WTC11 (cell line): ENCODE measurements around the gene GSG1L2. TPM values are rescaled to one million over a fixed set of nuclear protein-coding genes. Genes with fewer than 3 reads are reported as not detected.

Experiments used
- ATAC-seq: fragments of 200-7000 bp; cut with Tn5 transposase; 2 replicates; pipeline ENCODE4 v1.10.0; 2021; ENCODE audit warnings: mild to moderate bottlenecking, moderate library complexity
- CTCF ChIA-PET: fragments of 300-600 bp; sonication (Branson Sonifier 250); formaldehyde crosslinking; loops from one replicate; lab custom pipeline; 2021; ENCODE audit warnings: antibody characterized with exemption; lab: Charles Lee
- POLR2A ChIA-PET: fragments of 350-600 bp; sonication (Branson Sonifier 250); formaldehyde crosslinking; loops from one replicate; lab custom pipeline; 2021; ENCODE audit warnings: antibody characterized with exemption; lab: Charles Lee
- DNase-seq: peaks from one replicate; pipeline ENCODE4 v3.0.0; 2021; ENCODE audit warnings: low spot score
- H3K27ac Mint-ChIP-seq: 2 replicates; pipeline ENCODE4 v1.8.0; 2021; ENCODE audit warnings: mixed read lengths
- H3K27me3 Mint-ChIP-seq: 2 replicates; pipeline ENCODE4 v1.8.0; 2021; ENCODE audit warnings: low read depth, mild to moderate bottlenecking, moderate library complexity, mixed read lengths
- H3K36me3 Mint-ChIP-seq: 2 replicates; pipeline ENCODE4 v1.8.0; 2021; ENCODE audit warnings: mixed read lengths
- H3K4me1 Mint-ChIP-seq: 2 replicates; pipeline ENCODE4 v1.8.0; 2022; ENCODE audit warnings: mixed read lengths
- H3K4me3 Mint-ChIP-seq: 2 replicates; pipeline ENCODE4 v1.8.0; 2021; ENCODE audit warnings: mild to moderate bottlenecking, moderate library complexity, mixed read lengths
- H3K9me3 Mint-ChIP-seq: 2 replicates; pipeline ENCODE4 v1.8.0; 2021; ENCODE audit warnings: mixed read lengths
- ELF4 ChIP-seq: sonication (generic); formaldehyde crosslinking; IDR thresholded peaks from 2 replicates; pipeline ENCODE4 v1.8.1; 2022; ENCODE audit warnings: low read depth, mild to moderate bottlenecking, moderate library complexity, missing genetic modification reagents
- ESRRA ChIP-seq: sonication (generic); formaldehyde crosslinking; IDR thresholded peaks from 2 replicates; pipeline ENCODE4 v1.8.1; 2022; ENCODE audit warnings: mild to moderate bottlenecking, missing genetic modification reagents, borderline replicate concordance
- FOXJ3 ChIP-seq: sonication (generic); formaldehyde crosslinking; IDR thresholded peaks from 2 replicates; pipeline ENCODE4 v1.9.0; 2021; ENCODE audit warnings: missing genetic modification reagents, mild to moderate bottlenecking, borderline replicate concordance
- FOXK1 ChIP-seq: sonication (generic); formaldehyde crosslinking; IDR thresholded peaks from 2 replicates; pipeline ENCODE4 v1.8.0; 2022; ENCODE audit warnings: mild to moderate bottlenecking, moderate library complexity, missing genetic modification reagents
- GRHL2 ChIP-seq: fragments of 250-450 bp; sonication (Bioruptor Pico); IDR thresholded peaks from 2 replicates; pipeline ENCODE4 v1.8.0; 2022; ENCODE audit warnings: mild to moderate bottlenecking, moderate library complexity; ENCODE audit not compliant: insufficient replicate concordance, severe bottlenecking
- HMGA2 ChIP-seq: fragments of 250-450 bp; sonication (Bioruptor Pico); IDR thresholded peaks from 2 replicates; pipeline ENCODE4 v1.4.0; 2021; ENCODE audit warnings: mild to moderate bottlenecking, moderate library complexity
- IRF2 ChIP-seq: sonication (generic); formaldehyde crosslinking; IDR thresholded peaks from 2 replicates; pipeline ENCODE4 v1.8.0; 2022; ENCODE audit warnings: low read depth, missing genetic modification reagents, borderline replicate concordance
- JAZF1 ChIP-seq: fragments of 250-450 bp; sonication (Bioruptor Pico); IDR thresholded peaks from 2 replicates; pipeline ENCODE4 v1.9.0; 2021; ENCODE audit warnings: moderate library complexity, mild to moderate bottlenecking, inconsistent platforms
- JUN ChIP-seq: sonication (generic); formaldehyde crosslinking; IDR thresholded peaks from 2 replicates; pipeline ENCODE4 v1.8.0; 2023; ENCODE audit warnings: mild to moderate bottlenecking, missing genetic modification reagents
- KAT7 ChIP-seq: sonication (generic); formaldehyde crosslinking; IDR thresholded peaks from 2 replicates; pipeline ENCODE4 v1.8.1; 2023; ENCODE audit warnings: missing genetic modification reagents, mild to moderate bottlenecking, borderline replicate concordance
- NR1H2 ChIP-seq: sonication (generic); formaldehyde crosslinking; IDR thresholded peaks from 2 replicates; pipeline ENCODE4 v1.9.0; 2021; ENCODE audit warnings: mild to moderate bottlenecking, moderate library complexity, missing genetic modification reagents
- TEAD4 ChIP-seq: sonication (generic); formaldehyde crosslinking; IDR thresholded peaks from 2 replicates; pipeline ENCODE4 v1.8.0; 2022; ENCODE audit warnings: mild to moderate bottlenecking, missing genetic modification reagents
- ZBTB21 ChIP-seq: sonication (generic); formaldehyde crosslinking; IDR thresholded peaks from 2 replicates; pipeline ENCODE4 v1.8.1; 2023; ENCODE audit warnings: mild to moderate bottlenecking, missing genetic modification reagents, borderline replicate concordance
- ZNF121 ChIP-seq: sonication (generic); formaldehyde crosslinking; IDR thresholded peaks from 2 replicates; pipeline ENCODE4 v1.8.0; 2023; ENCODE audit warnings: missing genetic modification reagents
- ZNF138 ChIP-seq: sonication (generic); formaldehyde crosslinking; conservative IDR thresholded peaks from 2 replicates; pipeline ENCODE4 v1.8.1; 2022; ENCODE audit warnings: mild to moderate bottlenecking, moderate library complexity, missing genetic modification reagents
- ZNF232 ChIP-seq: sonication (generic); formaldehyde crosslinking; IDR thresholded peaks from 2 replicates; pipeline ENCODE4 v1.8.0; 2022; ENCODE audit warnings: mild to moderate bottlenecking, missing genetic modification reagents
- ZNF263 ChIP-seq: sonication (generic); formaldehyde crosslinking; IDR thresholded peaks from 2 replicates; pipeline ENCODE4 v1.8.1; 2022; ENCODE audit warnings: low read depth, mild to moderate bottlenecking, moderate library complexity, missing genetic modification reagents
- ZNF317 ChIP-seq: sonication (generic); formaldehyde crosslinking; IDR thresholded peaks from 2 replicates; pipeline ENCODE4 v1.8.1; 2023; ENCODE audit warnings: low read depth, mild to moderate bottlenecking, moderate library complexity, missing genetic modification reagents, borderline replicate concordance
- total RNA-seq: library from RNA; stranded (reverse); gene quantifications from 3 replicates; pipeline ENCODE4 v1.2.3, GENCODE V29; 2021
- TF ChIP-seq, protein P1 (sequence below): fragments of 250-450 bp; sonication (Bioruptor Pico); IDR thresholded peaks from 2 replicates; pipeline ENCODE4 v1.8.0; 2021; ENCODE audit warnings: mild to moderate bottlenecking
- TF ChIP-seq, protein P2 (sequence below): sonication (generic); formaldehyde crosslinking; IDR thresholded peaks from 2 replicates; pipeline ENCODE4 v1.8.1; 2022; ENCODE audit warnings: mild to moderate bottlenecking, moderate library complexity, missing genetic modification reagents
- TF ChIP-seq, protein P3 (sequence below): sonication (generic); formaldehyde crosslinking; IDR thresholded peaks from 2 replicates; pipeline ENCODE4 v1.8.1; 2022; ENCODE audit warnings: low read depth, mild to moderate bottlenecking, moderate library complexity, missing genetic modification reagents, borderline replicate concordance
- TF ChIP-seq, protein P4 (sequence below): sonication (generic); formaldehyde crosslinking; IDR thresholded peaks from 2 replicates; pipeline ENCODE4 v1.8.1; 2022; ENCODE audit warnings: missing genetic modification reagents, borderline replicate concordance
- TF ChIP-seq, protein P5 (sequence below): sonication (generic); formaldehyde crosslinking; IDR thresholded peaks from 2 replicates; pipeline ENCODE4 v1.8.0; 2022; ENCODE audit warnings: mild to moderate bottlenecking, missing genetic modification reagents
- TF ChIP-seq, protein P6 (sequence below): sonication (generic); formaldehyde crosslinking; IDR thresholded peaks from 2 replicates; pipeline ENCODE4 v1.8.1; 2022; ENCODE audit warnings: low read depth, missing genetic modification reagents, borderline replicate concordance
- TF ChIP-seq, protein P7 (sequence below): sonication (generic); formaldehyde crosslinking; IDR thresholded peaks from 2 replicates; pipeline ENCODE4 v1.8.0; 2022; ENCODE audit warnings: mild to moderate bottlenecking, missing genetic modification reagents
- TF ChIP-seq, protein P8 (sequence below): sonication (generic); formaldehyde crosslinking; IDR thresholded peaks from 2 replicates; pipeline ENCODE4 v1.8.1; 2023; ENCODE audit warnings: mild to moderate bottlenecking, missing genetic modification reagents, moderate library complexity
- TF ChIP-seq, protein P9 (sequence below): sonication (generic); formaldehyde crosslinking; conservative IDR thresholded peaks from 2 replicates; pipeline ENCODE4 v1.8.1; 2022; ENCODE audit warnings: mild to moderate bottlenecking, missing genetic modification reagents
- TF ChIP-seq, protein P10 (sequence below): fragments of 250-450 bp; sonication (Bioruptor Pico); IDR thresholded peaks from 2 replicates; pipeline ENCODE4 v1.9.0; 2021; ENCODE audit warnings: mild to moderate bottlenecking

The GSG1L2 gene
- total RNA-seq, 1 experiment from 2014 or later: not detected

DNA sequence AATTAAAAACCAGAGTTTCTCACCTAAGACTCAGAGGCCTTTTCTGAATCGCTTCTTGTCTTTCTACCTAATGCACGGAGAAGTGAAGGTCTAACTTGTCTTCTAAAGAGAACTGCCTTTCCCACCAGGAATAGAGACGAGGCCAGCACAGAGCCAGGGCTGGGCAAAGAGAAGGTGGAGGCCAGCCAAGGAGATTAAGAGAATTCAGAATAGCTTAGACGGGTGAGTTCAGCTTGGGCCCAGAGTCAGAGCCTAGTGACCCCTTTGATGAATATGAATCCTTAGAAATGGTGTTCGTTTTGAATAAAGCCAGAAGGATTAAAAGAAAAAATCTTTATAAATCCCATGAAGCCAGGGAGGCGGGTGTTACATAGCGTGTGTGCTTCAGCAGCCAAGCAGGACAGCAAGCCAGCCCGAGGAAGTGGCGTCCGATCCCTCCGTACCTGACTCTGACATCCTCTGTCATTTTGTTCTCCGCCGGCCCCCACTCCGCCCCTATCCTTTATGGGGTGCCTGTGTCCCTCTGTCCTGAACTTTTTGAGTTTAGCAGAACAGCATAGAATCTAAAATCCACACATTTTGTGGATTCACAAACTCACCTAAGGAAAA, 7.4 kb downstream of the GSG1L2 start:
- POLR2A ChIA-PET: no interaction called here
- no peaks in the 10 kb centered on the region for H3K4me1 Mint-ChIP-seq
- no peak for ATAC-seq

DNA sequence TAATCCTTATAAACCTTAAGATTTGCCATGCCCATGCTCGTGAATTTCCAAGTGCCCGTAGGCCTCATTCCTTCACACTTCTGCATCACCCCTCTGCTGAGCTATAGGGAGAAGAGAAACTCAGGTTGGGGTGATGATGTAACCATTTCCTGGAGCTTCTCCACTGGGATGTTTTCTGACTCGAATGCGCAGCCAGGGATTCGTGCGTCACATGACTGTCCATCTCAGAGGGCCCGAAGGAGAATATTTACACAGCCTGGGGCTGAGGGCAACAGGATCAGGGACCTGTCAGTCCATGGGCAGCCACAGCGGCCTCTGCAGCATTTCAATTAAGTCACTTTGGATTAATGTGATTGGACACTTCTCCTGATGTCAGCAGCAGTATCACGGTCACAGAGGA, 8.7 kb downstream of the GSG1L2 start:
- POLR2A ChIA-PET: no interaction called here
- DNase-seq: no peak
- H3K27me3 Mint-ChIP-seq: no peaks in the 10 kb centered on the region
- H3K4me1 Mint-ChIP-seq: no peaks in the 10 kb centered on the region
- H3K4me3 Mint-ChIP-seq: no peak overlapping the region
- no peak overlapping the region for H3K27ac Mint-ChIP-seq
- no peak for ATAC-seq
- H3K9me3 Mint-ChIP-seq: peaks cover 6% of the 10 kb centered on the region
- CTCF ChIA-PET: interaction anchor here (0.9 kb wide), 1 partner anchor 77 kb away, joined by 3 read pairs; no protein-coding TSS in a partner anchor
- no peaks in the 10 kb centered on the region for H3K36me3 Mint-ChIP-seq
- no peak for TF ChIP-seq IRF2
- TF ChIP-seq, protein P1, sequence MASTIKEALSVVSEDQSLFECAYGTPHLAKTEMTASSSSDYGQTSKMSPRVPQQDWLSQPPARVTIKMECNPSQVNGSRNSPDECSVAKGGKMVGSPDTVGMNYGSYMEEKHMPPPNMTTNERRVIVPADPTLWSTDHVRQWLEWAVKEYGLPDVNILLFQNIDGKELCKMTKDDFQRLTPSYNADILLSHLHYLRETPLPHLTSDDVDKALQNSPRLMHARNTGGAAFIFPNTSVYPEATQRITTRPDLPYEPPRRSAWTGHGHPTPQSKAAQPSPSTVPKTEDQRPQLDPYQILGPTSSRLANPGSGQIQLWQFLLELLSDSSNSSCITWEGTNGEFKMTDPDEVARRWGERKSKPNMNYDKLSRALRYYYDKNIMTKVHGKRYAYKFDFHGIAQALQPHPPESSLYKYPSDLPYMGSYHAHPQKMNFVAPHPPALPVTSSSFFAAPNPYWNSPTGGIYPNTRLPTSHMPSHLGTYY (CRISPR knock-in tag): no peak
- no peak for TF ChIP-seq ZNF138
- TF ChIP-seq ZNF263 (CRISPR knock-in tag): no peak
- TF ChIP-seq, protein P2, sequence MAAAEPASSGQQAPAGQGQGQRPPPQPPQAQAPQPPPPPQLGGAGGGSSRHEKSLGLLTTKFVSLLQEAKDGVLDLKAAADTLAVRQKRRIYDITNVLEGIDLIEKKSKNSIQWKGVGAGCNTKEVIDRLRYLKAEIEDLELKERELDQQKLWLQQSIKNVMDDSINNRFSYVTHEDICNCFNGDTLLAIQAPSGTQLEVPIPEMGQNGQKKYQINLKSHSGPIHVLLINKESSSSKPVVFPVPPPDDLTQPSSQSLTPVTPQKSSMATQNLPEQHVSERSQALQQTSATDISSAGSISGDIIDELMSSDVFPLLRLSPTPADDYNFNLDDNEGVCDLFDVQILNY (CRISPR knock-in tag): no peak
- TF ChIP-seq, protein P3, sequence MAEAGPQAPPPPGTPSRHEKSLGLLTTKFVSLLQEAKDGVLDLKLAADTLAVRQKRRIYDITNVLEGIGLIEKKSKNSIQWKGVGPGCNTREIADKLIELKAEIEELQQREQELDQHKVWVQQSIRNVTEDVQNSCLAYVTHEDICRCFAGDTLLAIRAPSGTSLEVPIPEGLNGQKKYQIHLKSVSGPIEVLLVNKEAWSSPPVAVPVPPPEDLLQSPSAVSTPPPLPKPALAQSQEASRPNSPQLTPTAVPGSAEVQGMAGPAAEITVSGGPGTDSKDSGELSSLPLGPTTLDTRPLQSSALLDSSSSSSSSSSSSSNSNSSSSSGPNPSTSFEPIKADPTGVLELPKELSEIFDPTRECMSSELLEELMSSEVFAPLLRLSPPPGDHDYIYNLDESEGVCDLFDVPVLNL (CRISPR knock-in tag): no peak
- no peak for TF ChIP-seq JAZF1 (CRISPR knock-in tag)
- TF ChIP-seq, protein P4, sequence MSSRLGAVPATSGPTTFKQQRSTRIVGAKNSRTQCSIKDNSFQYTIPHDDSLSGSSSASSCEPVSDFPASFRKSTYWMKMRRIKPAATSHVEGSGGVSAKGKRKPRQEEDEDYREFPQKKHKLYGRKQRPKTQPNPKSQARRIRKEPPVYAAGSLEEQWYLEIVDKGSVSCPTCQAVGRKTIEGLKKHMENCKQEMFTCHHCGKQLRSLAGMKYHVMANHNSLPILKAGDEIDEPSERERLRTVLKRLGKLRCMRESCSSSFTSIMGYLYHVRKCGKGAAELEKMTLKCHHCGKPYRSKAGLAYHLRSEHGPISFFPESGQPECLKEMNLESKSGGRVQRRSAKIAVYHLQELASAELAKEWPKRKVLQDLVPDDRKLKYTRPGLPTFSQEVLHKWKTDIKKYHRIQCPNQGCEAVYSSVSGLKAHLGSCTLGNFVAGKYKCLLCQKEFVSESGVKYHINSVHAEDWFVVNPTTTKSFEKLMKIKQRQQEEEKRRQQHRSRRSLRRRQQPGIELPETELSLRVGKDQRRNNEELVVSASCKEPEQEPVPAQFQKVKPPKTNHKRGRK (CRISPR knock-in tag): no peak
- TF ChIP-seq, protein P5, sequence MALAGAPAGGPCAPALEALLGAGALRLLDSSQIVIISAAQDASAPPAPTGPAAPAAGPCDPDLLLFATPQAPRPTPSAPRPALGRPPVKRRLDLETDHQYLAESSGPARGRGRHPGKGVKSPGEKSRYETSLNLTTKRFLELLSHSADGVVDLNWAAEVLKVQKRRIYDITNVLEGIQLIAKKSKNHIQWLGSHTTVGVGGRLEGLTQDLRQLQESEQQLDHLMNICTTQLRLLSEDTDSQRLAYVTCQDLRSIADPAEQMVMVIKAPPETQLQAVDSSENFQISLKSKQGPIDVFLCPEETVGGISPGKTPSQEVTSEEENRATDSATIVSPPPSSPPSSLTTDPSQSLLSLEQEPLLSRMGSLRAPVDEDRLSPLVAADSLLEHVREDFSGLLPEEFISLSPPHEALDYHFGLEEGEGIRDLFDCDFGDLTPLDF (CRISPR knock-in tag): no peak
- TF ChIP-seq NR1H2: no peak
- TF ChIP-seq ZNF121 (CRISPR knock-in tag): no peak

More for the DNA sequence above, 7.4 kb downstream of the GSG1L2 start:
- CTCF ChIA-PET: no interaction called here
- TF ChIP-seq, protein P6, sequence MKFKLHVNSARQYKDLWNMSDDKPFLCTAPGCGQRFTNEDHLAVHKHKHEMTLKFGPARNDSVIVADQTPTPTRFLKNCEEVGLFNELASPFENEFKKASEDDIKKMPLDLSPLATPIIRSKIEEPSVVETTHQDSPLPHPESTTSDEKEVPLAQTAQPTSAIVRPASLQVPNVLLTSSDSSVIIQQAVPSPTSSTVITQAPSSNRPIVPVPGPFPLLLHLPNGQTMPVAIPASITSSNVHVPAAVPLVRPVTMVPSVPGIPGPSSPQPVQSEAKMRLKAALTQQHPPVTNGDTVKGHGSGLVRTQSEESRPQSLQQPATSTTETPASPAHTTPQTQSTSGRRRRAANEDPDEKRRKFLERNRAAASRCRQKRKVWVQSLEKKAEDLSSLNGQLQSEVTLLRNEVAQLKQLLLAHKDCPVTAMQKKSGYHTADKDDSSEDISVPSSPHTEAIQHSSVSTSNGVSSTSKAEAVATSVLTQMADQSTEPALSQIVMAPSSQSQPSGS (CRISPR knock-in tag): no peak
- TF ChIP-seq KAT7 (CRISPR knock-in tag) (no peak), ELF4 (CRISPR knock-in tag) (no peak), TEAD4 (CRISPR knock-in tag) (no peak), FOXK1 (no peak), FOXJ3 (CRISPR knock-in tag) (no peak), GRHL2 (no peak), ESRRA (CRISPR knock-in tag) (no peak), JUN (CRISPR knock-in tag) (no peak), ZNF317 (CRISPR knock-in tag) (no peak), HMGA2 (CRISPR knock-in tag) (no peak), ZNF232 (no peak), ZBTB21 (CRISPR knock-in tag) (no peak)
- TF ChIP-seq, protein P7, sequence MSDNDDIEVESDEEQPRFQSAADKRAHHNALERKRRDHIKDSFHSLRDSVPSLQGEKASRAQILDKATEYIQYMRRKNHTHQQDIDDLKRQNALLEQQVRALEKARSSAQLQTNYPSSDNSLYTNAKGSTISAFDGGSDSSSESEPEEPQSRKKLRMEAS (CRISPR knock-in tag): no peak
- TF ChIP-seq, protein P8, sequence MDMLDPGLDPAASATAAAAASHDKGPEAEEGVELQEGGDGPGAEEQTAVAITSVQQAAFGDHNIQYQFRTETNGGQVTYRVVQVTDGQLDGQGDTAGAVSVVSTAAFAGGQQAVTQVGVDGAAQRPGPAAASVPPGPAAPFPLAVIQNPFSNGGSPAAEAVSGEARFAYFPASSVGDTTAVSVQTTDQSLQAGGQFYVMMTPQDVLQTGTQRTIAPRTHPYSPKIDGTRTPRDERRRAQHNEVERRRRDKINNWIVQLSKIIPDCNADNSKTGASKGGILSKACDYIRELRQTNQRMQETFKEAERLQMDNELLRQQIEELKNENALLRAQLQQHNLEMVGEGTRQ (CRISPR knock-in tag): no peak
- TF ChIP-seq, protein P9, sequence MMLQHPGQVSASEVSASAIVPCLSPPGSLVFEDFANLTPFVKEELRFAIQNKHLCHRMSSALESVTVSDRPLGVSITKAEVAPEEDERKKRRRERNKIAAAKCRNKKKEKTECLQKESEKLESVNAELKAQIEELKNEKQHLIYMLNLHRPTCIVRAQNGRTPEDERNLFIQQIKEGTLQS (CRISPR knock-in tag): no peak
- TF ChIP-seq, protein P10, sequence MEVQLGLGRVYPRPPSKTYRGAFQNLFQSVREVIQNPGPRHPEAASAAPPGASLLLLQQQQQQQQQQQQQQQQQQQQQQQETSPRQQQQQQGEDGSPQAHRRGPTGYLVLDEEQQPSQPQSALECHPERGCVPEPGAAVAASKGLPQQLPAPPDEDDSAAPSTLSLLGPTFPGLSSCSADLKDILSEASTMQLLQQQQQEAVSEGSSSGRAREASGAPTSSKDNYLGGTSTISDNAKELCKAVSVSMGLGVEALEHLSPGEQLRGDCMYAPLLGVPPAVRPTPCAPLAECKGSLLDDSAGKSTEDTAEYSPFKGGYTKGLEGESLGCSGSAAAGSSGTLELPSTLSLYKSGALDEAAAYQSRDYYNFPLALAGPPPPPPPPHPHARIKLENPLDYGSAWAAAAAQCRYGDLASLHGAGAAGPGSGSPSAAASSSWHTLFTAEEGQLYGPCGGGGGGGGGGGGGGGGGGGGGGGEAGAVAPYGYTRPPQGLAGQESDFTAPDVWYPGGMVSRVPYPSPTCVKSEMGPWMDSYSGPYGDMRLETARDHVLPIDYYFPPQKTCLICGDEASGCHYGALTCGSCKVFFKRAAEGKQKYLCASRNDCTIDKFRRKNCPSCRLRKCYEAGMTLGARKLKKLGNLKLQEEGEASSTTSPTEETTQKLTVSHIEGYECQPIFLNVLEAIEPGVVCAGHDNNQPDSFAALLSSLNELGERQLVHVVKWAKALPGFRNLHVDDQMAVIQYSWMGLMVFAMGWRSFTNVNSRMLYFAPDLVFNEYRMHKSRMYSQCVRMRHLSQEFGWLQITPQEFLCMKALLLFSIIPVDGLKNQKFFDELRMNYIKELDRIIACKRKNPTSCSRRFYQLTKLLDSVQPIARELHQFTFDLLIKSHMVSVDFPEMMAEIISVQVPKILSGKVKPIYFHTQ (CRISPR knock-in tag): no peak
- Mint-ChIP-seq H3K27ac (no peak overlapping the region), H3K27me3 (no peaks in the 10 kb centered on the region), H3K9me3 (peaks cover 5% of the 10 kb centered on the region), H3K4me3 (no peak overlapping the region), H3K36me3 (no peaks in the 10 kb centered on the region)
- no peak for DNase-seq
